GM12872 (cell line): ENCODE measurements around the gene ZNF304.
A peak's percentile ranks its signal among the peaks of the same experiment; 100 is the strongest.

ENCODE experiments used
- TF ChIP-seq, protein P1 (sequence below): IDR thresholded peaks from 3 replicates; pipeline ENCODE4 v1.5.1; 2011; ENCODE audit warnings: low read depth, mild to moderate bottlenecking, low read length, moderate library complexity; ENCODE audit not compliant: insufficient read depth

Gene ZNF304

GRCh38 chr19:57406516-57407123, 55.5 kb downstream of the ZNF304 start:
- TF ChIP-seq, protein P1, sequence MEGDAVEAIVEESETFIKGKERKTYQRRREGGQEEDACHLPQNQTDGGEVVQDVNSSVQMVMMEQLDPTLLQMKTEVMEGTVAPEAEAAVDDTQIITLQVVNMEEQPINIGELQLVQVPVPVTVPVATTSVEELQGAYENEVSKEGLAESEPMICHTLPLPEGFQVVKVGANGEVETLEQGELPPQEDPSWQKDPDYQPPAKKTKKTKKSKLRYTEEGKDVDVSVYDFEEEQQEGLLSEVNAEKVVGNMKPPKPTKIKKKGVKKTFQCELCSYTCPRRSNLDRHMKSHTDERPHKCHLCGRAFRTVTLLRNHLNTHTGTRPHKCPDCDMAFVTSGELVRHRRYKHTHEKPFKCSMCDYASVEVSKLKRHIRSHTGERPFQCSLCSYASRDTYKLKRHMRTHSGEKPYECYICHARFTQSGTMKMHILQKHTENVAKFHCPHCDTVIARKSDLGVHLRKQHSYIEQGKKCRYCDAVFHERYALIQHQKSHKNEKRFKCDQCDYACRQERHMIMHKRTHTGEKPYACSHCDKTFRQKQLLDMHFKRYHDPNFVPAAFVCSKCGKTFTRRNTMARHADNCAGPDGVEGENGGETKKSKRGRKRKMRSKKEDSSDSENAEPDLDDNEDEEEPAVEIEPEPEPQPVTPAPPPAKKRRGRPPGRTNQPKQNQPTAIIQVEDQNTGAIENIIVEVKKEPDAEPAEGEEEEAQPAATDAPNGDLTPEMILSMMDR, result peak; percentile 78
